Spleen (tissue), 11 donors: ENCODE results near the gene SLC39A13. TPM values are rescaled to one million over a fixed set of nuclear protein-coding genes. Genes with fewer than 3 reads are reported as not detected.
A peak's percentile ranks its signal among the peaks of the same experiment; 100 is the strongest.

Experiments used
- DNase-seq: peaks from one replicate; pipeline ENCODE4 v3.0.0-alpha.2; 2020
- H3K27ac ChIP-seq, 8 donors: fragments of 200-600 bp; sonication (generic) in 7 of 8; 1 replicate in 4 of 8; 2 replicates in 4 of 8; pipeline versions ENCODE4 v1.5.0 to v1.8.0; 2016 to 2021; ENCODE audit warnings: inconsistent platforms in 4 of 8, mild to moderate bottlenecking in 4 of 8, moderate library complexity in 1 of 8
- H3K27me3 ChIP-seq, 7 donors: fragments of 200-600 bp; sonication (generic) in 6 of 7; replicated peaks in 1 of 7; 1 replicate in 4 of 7; 2 replicates in 3 of 7; pipeline versions ENCODE4 v1.5.0 to v1.8.0; 2016 to 2021; ENCODE audit warnings: inconsistent platforms in 3 of 7, mild to moderate bottlenecking in 1 of 7
- H3K36me3 ChIP-seq, 6 donors: fragments of 200-600 bp; sonication (generic) in 5 of 6; 1 replicate in 4 of 6; 2 replicates in 2 of 6; pipeline versions ENCODE4 v1.5.0 to v1.8.0; 2016 to 2021; ENCODE audit warnings: inconsistent platforms in 2 of 6
- H3K4me1 ChIP-seq, 6 donors: fragments of 200-600 bp; sonication (generic) in 5 of 6; 1 replicate in 3 of 6; 2 replicates in 3 of 6; pipeline versions ENCODE4 v1.5.0 to v1.8.0; 2016 to 2021; ENCODE audit warnings: inconsistent platforms in 3 of 6
- H3K4me3 ChIP-seq, 8 donors: fragments of 200-600 bp; sonication (generic) in 7 of 8; 1 replicate in 4 of 8; 2 replicates in 4 of 8; pipeline versions ENCODE4 v1.5.0 to v1.8.0; 2016 to 2021; ENCODE audit warnings: inconsistent platforms in 4 of 8, mild to moderate bottlenecking in 4 of 8, moderate library complexity in 2 of 8
- H3K9me3 ChIP-seq, 8 donors: fragments of 200-600 bp; sonication (generic) in 7 of 8; 1 replicate in 4 of 8; 2 replicates in 4 of 8; pipeline versions ENCODE4 v1.5.0 to v1.8.0; 2016 to 2021; ENCODE audit warnings: inconsistent platforms in 4 of 8
- POLR2A ChIP-seq, 3 donors: fragments of 450-650 bp; IDR thresholded peaks; one replicate each; pipeline ENCODE4 v1.5.1; 2017; ENCODE audit warnings: antibody characterized with exemption in 3 of 3, mild to moderate bottlenecking in 1 of 3
- POLR2AphosphoS5 ChIP-seq, 3 donors: sonication (generic); formaldehyde crosslinking; IDR thresholded peaks; one replicate each; pipeline ENCODE4 v1.5.1; 2017; ENCODE audit warnings: antibody characterized with exemption in 3 of 3
- WGBS, 5 donors: extraction: QIAGEN DNeasy Blood & Tissue Kit in 3 of 5; methylation state at CpG; one replicate each; pipeline versions ENCODE4 v1.1.5 to v1.1.7; 2013 to 2018; 5-methylcytosine and 5-hydroxymethylcytosine counted together
- intact Hi-C: fragments of 100-400 bp; cut with DNase I; formaldehyde crosslinking; loops from one replicate; pipeline ENCODE4 v1.15.0; 2023; ENCODE audit warnings: low total_unique reads
- polyA plus RNA-seq, 3 donors: library from polyadenylated mRNA; stranded (reverse); fragments of 200-250 nt; gene quantifications; one replicate each; pipeline ENCODE4 v1.2.1, GENCODE V29; 2013
- total RNA-seq, 7 donors: library from RNA; depleted of rRNA in 3 of 7; stranded (reverse); fragments of >200 nt in 3 of 7; fragmentation: NEBNext Ultra II Directional in 4 of 7; extraction: Animal tissue kit (Norgen Biotek cat#: 25700) in 4 of 7; gene quantifications; one replicate each; pipeline versions ENCODE4 v1.1.0 to v1.2.1, GENCODE V29; 2016 to 2021
- TF ChIP-seq, protein P1 (sequence below), 11 experiments: fragments of 200-600 bp in 7 of 11; fragments of 450-650 bp in 4 of 11; sonication (generic) in 4 of 11; IDR thresholded peaks in 8 of 11; conservative IDR thresholded peaks in 3 of 11; 1 replicate in 7 of 11; 2 replicates in 4 of 11; pipeline versions ENCODE4 v1.4.0 to v1.8.0; 2016 to 2021; ENCODE audit warnings: antibody characterized with exemption in 11 of 11, inconsistent platforms in 4 of 11, mild to moderate bottlenecking in 1 of 11
- donor health status: healthy with polysubstance abuse.
- donor health status: DM: no; HTN: no; CAD: no; lungs with moderate emphysema.
- donor health status: DM: no; HTN: no; CAD: no.
- donor health status: Bipolar disorder and iron deficiency.
- donor health status: healthy.
- donor health status: DM: no; HTN: no; CAD: no.
- donor health status: DM: yes; HTN: yes; CAD: no.

Gene SLC39A13
- total and polyA plus RNA-seq, 10 donors: 21.7 to 48.4 (median 40.4) TPM

DNA sequence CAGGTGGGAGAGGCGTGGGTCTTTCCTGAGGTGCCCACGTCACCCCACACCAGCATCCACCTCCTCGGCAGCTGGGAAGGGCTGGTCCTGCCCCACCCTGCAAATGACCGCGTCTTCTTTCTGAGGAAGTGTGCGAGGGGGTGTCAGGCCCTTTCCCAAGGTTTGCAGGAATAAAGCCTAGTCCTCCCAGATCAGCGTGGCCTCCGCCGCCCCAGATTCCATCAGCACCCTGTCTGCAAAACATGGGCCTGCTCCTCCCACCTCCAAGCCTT, 14.4 kb upstream of the SLC39A13 start:
- Histone ChIP-seq H3K4me1 (peaks cover 38 to 95% (median 76%) of the 10 kb centered on the region in 6 donors), H3K27ac (peak overlapping the region; percentile 96 to 100 (median 99)), H3K36me3 (no peaks in the 10 kb centered on the region), H3K9me3 (no peaks in the 10 kb centered on the region), H3K27me3 (no peaks in the 10 kb centered on the region), H3K4me3 (peak overlapping the region in 6 of 8 donors; percentile 3 to 68 (median 30))
- DNase-seq: peak; percentile 93
- WGBS, 5 donors: 35 to 59% (median 41%) methylated on average over 9 of the region's 9 CpGs
- intact Hi-C loops: no loop called here
- TF ChIP-seq POLR2A (IDR thresholded peaks at IDR 0.05) (no peak), POLR2AphosphoS5 (IDR thresholded peaks at IDR 0.05) (peak in 2 of 3 donors; percentile 63 to 79)
- TF ChIP-seq, protein P1, sequence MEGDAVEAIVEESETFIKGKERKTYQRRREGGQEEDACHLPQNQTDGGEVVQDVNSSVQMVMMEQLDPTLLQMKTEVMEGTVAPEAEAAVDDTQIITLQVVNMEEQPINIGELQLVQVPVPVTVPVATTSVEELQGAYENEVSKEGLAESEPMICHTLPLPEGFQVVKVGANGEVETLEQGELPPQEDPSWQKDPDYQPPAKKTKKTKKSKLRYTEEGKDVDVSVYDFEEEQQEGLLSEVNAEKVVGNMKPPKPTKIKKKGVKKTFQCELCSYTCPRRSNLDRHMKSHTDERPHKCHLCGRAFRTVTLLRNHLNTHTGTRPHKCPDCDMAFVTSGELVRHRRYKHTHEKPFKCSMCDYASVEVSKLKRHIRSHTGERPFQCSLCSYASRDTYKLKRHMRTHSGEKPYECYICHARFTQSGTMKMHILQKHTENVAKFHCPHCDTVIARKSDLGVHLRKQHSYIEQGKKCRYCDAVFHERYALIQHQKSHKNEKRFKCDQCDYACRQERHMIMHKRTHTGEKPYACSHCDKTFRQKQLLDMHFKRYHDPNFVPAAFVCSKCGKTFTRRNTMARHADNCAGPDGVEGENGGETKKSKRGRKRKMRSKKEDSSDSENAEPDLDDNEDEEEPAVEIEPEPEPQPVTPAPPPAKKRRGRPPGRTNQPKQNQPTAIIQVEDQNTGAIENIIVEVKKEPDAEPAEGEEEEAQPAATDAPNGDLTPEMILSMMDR (IDR thresholded peaks at IDR 0.05 in 8 of 11, conservative IDR thresholded peaks at IDR 0.05 in 3 of 11): no peak

DNA sequence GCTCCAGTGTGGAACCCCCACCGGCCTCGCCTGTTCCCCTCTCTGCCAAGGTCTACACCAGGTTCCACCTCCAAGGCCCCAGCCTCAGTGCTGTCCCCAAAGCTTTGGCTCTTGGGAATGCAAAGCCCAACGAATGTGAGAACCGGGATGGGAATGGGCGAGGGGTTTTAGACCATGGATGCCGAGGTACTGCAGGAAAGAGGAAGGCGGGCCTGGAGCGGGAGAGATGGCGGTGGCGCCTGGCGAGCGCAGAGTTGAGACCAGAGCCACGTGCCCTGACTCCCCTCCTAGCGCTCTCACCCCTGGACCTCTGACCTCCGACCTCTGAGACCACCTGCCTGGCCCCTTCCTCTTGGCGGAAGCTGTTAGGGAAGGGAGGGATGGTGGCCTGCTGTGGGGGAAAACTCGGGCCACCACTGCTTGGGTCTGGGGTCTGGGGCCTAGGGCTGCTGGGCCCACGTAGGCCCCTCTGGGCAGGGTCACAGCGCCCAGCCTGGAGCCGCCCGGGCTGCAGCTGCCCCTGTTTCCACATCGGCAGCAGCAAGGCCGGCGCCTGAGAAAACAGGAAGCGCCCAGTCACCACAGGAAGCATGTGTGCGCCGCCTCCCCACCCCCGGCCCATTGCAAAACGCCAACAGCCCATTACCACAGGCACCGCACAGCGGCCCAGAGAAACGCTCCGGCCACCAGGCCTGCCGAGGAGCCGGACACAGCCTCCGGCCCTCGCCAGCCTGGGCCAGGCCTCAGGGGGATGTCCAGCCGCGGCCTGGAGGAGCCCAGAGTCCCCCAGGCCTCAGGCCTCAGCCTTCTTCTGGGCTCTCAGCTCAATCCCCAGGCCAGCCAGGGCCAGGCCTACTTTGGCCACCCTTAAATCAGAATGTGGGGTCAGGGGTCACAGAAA, 13.8 kb upstream of the SLC39A13 start:
- H3K27me3 ChIP-seq: no peaks in the 10 kb centered on the region
- peaks cover 39 to 95% (median 76%) of the 10 kb centered on the region in 6 donors for H3K4me1 ChIP-seq
- peak; percentile 96 for DNase-seq
- H3K4me3 ChIP-seq: peak overlapping the region in 7 of 8 donors; percentile 3 to 68 (median 29)
- intact Hi-C loops: no loop called here
- no peaks in the 10 kb centered on the region for H3K36me3 ChIP-seq
- H3K9me3 ChIP-seq: no peaks in the 10 kb centered on the region
- peak overlapping the region; percentile 96 to 100 (median 99) for H3K27ac ChIP-seq
- TF ChIP-seq, protein P1 (IDR thresholded peaks at IDR 0.05 in 8 of 11, conservative IDR thresholded peaks at IDR 0.05 in 3 of 11): peak in 3 of 11 experiments; percentile 10 to 24 (median 19)
- TF ChIP-seq POLR2AphosphoS5 (IDR thresholded peaks at IDR 0.05) (peak; percentile 87 to 94 (median 88)), POLR2A (IDR thresholded peaks at IDR 0.05) (peak in 2 of 3 donors; percentile 34 to 53)
- 17 to 49% (median 22%) methylated on average over 26 to 39 of the region's 39 CpGs for WGBS, 5 donors

DNA sequence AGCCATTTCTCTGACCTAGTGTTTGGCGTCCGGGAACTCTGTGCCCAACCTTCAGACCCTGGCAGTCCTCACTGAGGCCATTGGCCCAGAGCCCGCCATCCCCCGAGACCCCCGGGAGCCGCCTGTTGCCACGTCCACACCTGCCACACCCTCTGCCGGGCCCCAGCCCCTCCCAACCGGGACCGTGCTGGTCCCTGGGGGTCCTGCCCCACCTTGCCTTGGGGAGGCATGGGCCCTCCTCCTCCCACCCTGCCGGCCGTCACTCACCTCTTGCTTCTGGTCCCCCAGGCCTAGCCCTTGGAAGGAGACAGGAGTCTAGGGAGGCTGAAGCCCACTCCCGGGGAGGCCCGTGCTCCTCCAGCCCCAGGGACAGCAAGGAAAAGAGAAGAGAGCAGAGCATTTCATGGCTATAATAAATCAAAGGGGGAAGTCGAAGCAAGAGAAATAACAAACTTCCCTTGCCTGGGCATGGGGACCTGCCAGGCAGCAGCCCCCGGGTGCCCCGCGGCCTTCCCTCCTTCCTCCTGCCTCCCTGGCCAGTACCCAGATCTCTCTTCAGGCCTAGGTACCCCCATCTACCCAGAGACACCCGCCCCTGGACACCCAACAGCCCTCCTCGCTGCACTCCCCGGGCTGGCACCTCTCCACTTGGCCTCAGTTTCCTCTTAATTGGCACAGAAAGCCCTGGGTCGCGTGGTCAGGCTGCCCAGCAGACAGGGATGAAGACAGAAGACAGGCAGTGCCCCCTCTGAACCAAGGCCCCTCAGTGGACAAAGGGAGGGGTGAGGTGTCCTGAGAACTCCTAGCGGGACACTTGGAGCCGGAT, 13.0 kb upstream of the SLC39A13 start:
- H3K9me3 ChIP-seq: no peaks in the 10 kb centered on the region
- peak; percentile 90 for DNase-seq
- H3K36me3 ChIP-seq: no peaks in the 10 kb centered on the region
- H3K4me1 ChIP-seq: peaks cover 35 to 95% (median 75%) of the 10 kb centered on the region in 6 donors
- H3K27me3 ChIP-seq: no peaks in the 10 kb centered on the region
- intact Hi-C loops: no loop called here
- H3K4me3 ChIP-seq: peak overlapping the region in 7 of 8 donors; percentile 3 to 68 (median 29)
- 29 to 62% (median 46%) methylated on average over 18 to 25 of the region's 25 CpGs for WGBS, 5 donors
- TF ChIP-seq, protein P1 (IDR thresholded peaks at IDR 0.05 in 8 of 11, conservative IDR thresholded peaks at IDR 0.05 in 3 of 11): no peak
- no peak for TF ChIP-seq POLR2AphosphoS5 (IDR thresholded peaks at IDR 0.05)
- TF ChIP-seq POLR2A (IDR thresholded peaks at IDR 0.05): no peak
- H3K27ac ChIP-seq: peak overlapping the region; percentile 96 to 100 (median 99)

DNA sequence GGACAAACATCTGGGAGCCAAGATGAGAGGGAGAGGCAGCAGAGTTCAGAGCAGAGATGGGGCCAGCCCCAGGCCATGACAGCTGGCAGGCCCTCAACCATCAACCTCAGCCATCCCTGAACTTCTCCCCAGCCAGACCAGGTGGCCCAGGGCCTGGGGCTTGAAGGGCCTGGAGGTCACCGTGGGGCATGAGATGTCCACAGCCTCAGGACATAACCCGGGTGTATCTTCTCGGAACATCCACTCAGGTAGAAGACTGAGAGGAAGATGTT, 12.4 kb upstream of the SLC39A13 start:
- Histone ChIP-seq H3K27me3 (no peaks in the 10 kb centered on the region), H3K9me3 (no peaks in the 10 kb centered on the region), H3K27ac (peak overlapping the region; percentile 96 to 100 (median 99)), H3K4me3 (peak overlapping the region in 1 of 8 donors; percentile 68), H3K36me3 (no peaks in the 10 kb centered on the region), H3K4me1 (peaks cover 37 to 95% (median 76%) of the 10 kb centered on the region in 6 donors)
- TF ChIP-seq POLR2A (IDR thresholded peaks at IDR 0.05) (no peak), POLR2AphosphoS5 (IDR thresholded peaks at IDR 0.05) (no peak)
- TF ChIP-seq, protein P1 (IDR thresholded peaks at IDR 0.05 in 8 of 11, conservative IDR thresholded peaks at IDR 0.05 in 3 of 11): no peak
- WGBS, 5 donors: 79 to 88% (median 84%) methylated on average over 3 of the region's 3 CpGs
- DNase-seq: peak; percentile 74
- intact Hi-C loops: no loop called here
